Left lung (tissue), 10 donors: ENCODE measurements around the gene TERB1. TPM values are rescaled to one million over a fixed set of nuclear protein-coding genes. Genes with fewer than 3 reads are reported as not detected.

Experiments used
- ATAC-seq: fragments of 200-7000 bp; cut with Tn5 transposase; one replicate; pipeline ENCODE4 v1.9.1; 2020; ENCODE audit warnings: moderate library complexity
- DNase-seq, 4 donors: peaks; one replicate each; pipeline ENCODE4 v3.0.0-alpha.2; 2013 to 2020
- H3K27ac ChIP-seq, 2 donors: fragments of 200-600 bp; sonication (generic) in 1 of 2; one replicate each; pipeline versions ENCODE4 v1.5.0 to v1.8.0; 2020 to 2021
- H3K27me3 ChIP-seq, 2 donors: fragments of 200-600 bp; sonication (generic) in 1 of 2; one replicate each; pipeline versions ENCODE4 v1.5.0 to v1.8.0; 2020 to 2021
- H3K36me3 ChIP-seq, 2 donors: fragments of 200-600 bp; sonication (generic) in 1 of 2; one replicate each; pipeline versions ENCODE4 v1.5.0 to v1.8.0; 2020 to 2021
- H3K4me1 ChIP-seq, 2 donors: fragments of 200-600 bp; one replicate each; pipeline ENCODE4 v1.8.0; 2021
- H3K4me3 ChIP-seq, 2 donors: fragments of 200-600 bp; sonication (generic) in 1 of 2; one replicate each; pipeline versions ENCODE4 v1.5.0 to v1.8.0; 2020 to 2021; ENCODE audit warnings: mild to moderate bottlenecking in 1 of 2
- H3K9me3 ChIP-seq, 2 donors: fragments of 200-600 bp; sonication (generic) in 1 of 2; one replicate each; pipeline versions ENCODE4 v1.5.0 to v1.8.0; 2020 to 2021
- CTCF ChIP-seq, 2 donors: fragments of 200-600 bp; sonication (generic) in 1 of 2; IDR thresholded peaks; one replicate each; pipeline versions ENCODE4 v1.5.0 to v1.8.0; 2021; ENCODE audit warnings: antibody characterized with exemption in 2 of 2
- intact Hi-C, 2 donors: fragments of 100-400 bp; cut with DNase I; formaldehyde crosslinking; loops; one replicate each; pipeline versions ENCODE4 v1.11.2 to v1.14.2; 2022
- polyA plus RNA-seq, 6 donors: library from polyadenylated mRNA; unstranded; fragments of 120-200 nt; gene quantifications; one replicate each; pipeline ENCODE4 v1.2.1, GENCODE V29; 2013; ENCODE audit not compliant: insufficient read length in 6 of 6
- total RNA-seq, 2 donors: library from RNA; stranded (reverse); fragmentation: NEBNext Ultra II Directional; extraction: Animal tissue kit (Norgen Biotek cat#: 25700); gene quantifications; one replicate each; pipeline ENCODE4 v1.2.1, GENCODE V29; 2021
- donor health status: DM: no; HTN: yes; CAD: no.
- donor health status: DM: no; HTN: no; CAD: no.

TERB1 gene
- total and polyA plus RNA-seq, 8 donors, result 0.07 to 0.46 (median 0.13) TPM; not detected in 2

DNA sequence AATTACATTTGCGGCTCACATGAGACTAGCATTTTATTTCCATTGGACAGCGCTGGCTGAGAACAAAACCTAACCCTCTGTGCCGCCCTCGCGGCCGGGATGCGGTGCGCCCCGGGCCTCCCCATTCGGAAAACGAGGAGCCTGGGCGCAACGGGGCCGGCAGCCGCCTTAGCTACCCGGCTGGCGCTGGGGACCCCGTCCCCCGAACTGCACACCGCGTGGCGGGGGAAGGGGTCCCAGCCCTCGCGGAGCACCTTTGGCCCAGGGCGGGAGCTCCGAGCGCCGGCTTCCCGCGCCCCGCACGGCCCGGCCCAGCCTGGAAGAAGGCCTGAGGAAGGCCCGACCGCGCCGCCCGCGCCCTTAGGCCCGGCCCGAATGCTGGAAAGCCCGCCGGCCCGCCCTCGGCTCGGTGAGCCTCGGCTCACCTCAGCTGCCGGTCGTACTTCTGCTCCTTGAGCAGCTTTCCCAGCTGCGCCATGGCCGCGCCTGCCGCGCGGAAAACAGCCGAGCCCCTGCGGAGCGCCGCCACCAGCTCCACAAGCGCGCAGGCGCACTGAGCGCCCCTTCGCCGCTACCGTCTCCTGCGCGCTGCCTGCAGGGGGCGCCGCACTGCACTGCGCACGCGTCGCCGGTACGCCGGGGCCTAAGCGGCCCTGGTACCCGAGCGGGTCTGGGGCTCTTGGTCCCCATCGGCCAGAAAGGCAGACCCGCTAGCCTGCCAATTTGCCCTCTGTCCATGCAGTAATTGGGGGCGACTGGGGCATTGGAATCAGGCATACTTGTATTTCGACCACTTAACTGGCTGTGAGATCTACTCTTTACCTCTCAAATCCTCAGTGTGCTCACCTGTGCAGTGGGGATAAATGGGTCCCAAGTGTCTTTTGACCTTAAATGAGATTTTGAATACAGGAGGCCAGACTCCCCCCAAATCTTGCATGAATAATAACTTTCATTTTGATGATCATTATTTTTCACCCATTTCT is 29.3 kb upstream of the TERB1 start, which contains the start of gene NAE1:
Gene NAE1 (minus strand): TSS at position 555 of the 983 bp plus-strand sequence. CDS start 77 bp downstream, at position 478.
- Histone ChIP-seq H3K4me1 (peaks cover 8 to 23% of the 10 kb centered on the region in 2 donors), H3K27ac (peak within 1 kb of the TSS; percentile 88 to 90), H3K9me3 (no peaks in the 10 kb centered on the region), H3K27me3 (no peaks in the 10 kb centered on the region), H3K4me3 (peak within 1 kb of the TSS; percentile 79 to 92), H3K36me3 (peaks cover 0 to 15% of the 10 kb centered on the region in 2 donors)
- ATAC-seq, result peak; percentile 99
- TF ChIP-seq CTCF (IDR thresholded peaks at IDR 0.05), result peak; percentile 95 to 99
- peak; percentile 86 to 98 (median 92) for DNase-seq
- intact Hi-C loops, result no loop called here

DNA sequence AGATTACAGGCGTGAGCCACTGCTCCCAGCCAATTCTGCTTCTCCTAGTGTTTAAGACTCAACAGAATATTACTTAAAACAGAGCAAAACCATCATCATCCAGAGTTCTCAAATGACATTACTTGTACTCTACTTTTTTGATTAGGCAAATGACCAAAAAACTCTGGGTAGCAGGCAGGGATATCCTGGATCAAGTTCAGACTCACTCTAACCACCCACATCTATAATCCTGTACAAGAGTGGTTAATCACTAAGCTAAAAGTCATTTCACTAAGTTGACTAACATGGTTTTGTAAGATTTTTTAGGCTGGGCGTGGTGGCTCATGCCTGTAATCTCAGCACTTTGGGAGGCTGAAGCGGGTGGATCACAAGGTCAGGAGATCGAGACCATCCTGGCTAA is 22.6 kb upstream of the TERB1 start:
- Histone ChIP-seq H3K4me1 (peaks cover 0 to 6% of the 10 kb centered on the region in 2 donors), H3K27ac (no peak overlapping the region), H3K4me3 (no peak overlapping the region), H3K36me3 (peaks cover 0 to 73% of the 10 kb centered on the region in 2 donors), H3K9me3 (no peaks in the 10 kb centered on the region), H3K27me3 (no peaks in the 10 kb centered on the region)
- ATAC-seq, result no peak
- no peak for DNase-seq
- no peak for TF ChIP-seq CTCF (IDR thresholded peaks at IDR 0.05)
- intact Hi-C loops, result no loop called here

GRCh38 chr16:66814734-66815133 is 13.3 kb upstream of the TERB1 start:
- Histone ChIP-seq H3K27me3 (no peaks in the 10 kb centered on the region), H3K27ac (no peak overlapping the region), H3K4me3 (no peak overlapping the region), H3K4me1 (no peaks in the 10 kb centered on the region), H3K36me3 (peaks cover 0 to 91% of the 10 kb centered on the region in 2 donors), H3K9me3 (no peaks in the 10 kb centered on the region)
- TF ChIP-seq CTCF (IDR thresholded peaks at IDR 0.05), result no peak
- ATAC-seq (no peak), DNase-seq (no peak)
- intact Hi-C loops, result no loop called here

DNA sequence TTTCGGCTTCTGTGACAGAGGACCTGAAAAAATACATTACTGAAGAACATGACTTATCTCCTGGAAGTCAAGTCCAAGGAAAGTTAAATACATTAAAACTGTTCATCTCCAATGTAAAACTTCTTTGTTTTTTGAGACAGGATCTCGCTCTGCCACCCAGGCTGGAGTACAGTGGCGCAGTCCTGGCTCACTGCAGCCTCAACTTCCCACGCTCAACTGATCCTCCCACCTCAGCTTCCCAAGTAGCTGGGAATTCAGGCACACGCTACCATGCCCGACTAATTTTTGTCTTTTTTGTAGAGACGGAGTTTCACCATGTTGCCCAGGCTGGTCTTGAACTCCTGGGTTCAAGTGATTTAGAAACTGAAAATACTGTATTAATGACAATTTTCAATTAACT is 9.7 kb upstream of the TERB1 start:
- intact Hi-C loops, result no loop called here

More for the DNA sequence above, 9.7 kb upstream of the TERB1 start:
- DNase-seq (no peak), ATAC-seq (no peak)
- Histone ChIP-seq H3K4me3 (no peak overlapping the region), H3K36me3 (peaks cover 0 to 91% of the 10 kb centered on the region in 2 donors), H3K9me3 (no peaks in the 10 kb centered on the region), H3K4me1 (no peaks in the 10 kb centered on the region), H3K27ac (no peak overlapping the region), H3K27me3 (no peaks in the 10 kb centered on the region)
- TF ChIP-seq CTCF (IDR thresholded peaks at IDR 0.05), result no peak
